ENCODE measurements around the gene ARHGAP26.
"Not testable (repeated sequence)": the region's sequence is repeated elsewhere in the genome, so short reads cannot be mapped to it uniquely, and the experiment has no call there.

Gene ARHGAP26

GRCh38 chr5:142962174-142962533, 192.0 kb downstream of the ARHGAP26 start:
- DNase-seq (ENCODE audit: low spot score) = no peak

DNA sequence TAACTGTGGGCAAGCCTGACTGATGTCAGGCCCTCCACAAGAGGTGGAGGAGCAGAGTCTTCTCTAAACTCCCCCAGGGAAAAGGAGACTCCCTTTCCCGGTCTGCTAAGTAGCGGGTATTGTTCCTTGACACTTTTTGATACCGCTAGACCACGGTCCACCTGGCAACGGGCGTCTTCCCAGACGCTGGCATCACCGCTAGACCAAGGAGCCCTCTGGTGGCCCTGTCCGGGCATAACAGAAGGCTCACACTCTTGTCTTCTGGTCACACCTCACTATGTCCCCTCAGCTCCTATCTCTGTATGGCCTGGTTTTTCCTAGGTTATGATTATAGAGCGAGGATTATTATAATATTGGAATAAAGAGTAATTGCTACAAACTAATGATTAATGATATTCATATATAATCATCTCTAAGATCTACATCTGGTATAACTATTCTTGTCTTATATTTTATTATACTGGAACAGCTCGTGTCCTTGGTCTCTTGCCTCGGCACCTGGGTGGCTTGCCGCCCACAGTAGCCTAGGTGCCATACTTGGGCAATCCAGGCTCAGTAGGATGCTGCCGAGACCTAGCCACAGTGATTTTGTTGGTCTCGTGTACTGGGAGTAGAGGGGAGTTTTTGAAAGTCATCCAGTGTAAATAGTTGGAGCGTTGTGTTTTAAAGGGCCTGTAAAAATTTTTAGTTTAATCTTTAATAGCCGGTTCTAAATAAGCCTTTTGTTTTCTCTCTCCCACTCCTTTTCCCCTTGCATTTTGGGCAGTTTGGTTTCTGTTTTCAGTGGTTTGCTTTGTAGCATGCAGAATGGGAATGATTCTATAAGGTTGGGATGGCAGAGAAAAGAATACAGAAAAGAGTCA, 195.3 kb downstream of the ARHGAP26 start:
- not testable (repeated sequence) for DNase-seq (ENCODE audit: low spot score)

DNA sequence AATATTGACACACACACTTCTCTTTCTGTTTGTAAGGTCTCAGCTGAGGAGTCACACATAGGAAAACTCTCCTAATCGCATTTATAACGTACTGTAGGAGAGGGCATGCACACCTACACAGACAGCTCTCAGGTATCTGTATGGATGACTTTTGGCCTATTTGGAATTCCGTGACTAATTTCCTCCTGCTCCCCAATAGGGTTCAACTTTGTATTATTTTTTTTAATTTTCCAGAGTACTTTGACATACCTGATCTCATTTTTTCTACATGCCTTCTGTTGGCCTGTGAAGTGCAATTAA, 195.9 kb downstream of the ARHGAP26 start:
- DNase-seq (ENCODE audit: low spot score) = no peak

- peak; percentile 67 for DNase-seq (ENCODE audit: low spot score)
Measured at GRCh38 chr5:142969186-142969585, 199.0 kb downstream of the ARHGAP26 start.

DNA sequence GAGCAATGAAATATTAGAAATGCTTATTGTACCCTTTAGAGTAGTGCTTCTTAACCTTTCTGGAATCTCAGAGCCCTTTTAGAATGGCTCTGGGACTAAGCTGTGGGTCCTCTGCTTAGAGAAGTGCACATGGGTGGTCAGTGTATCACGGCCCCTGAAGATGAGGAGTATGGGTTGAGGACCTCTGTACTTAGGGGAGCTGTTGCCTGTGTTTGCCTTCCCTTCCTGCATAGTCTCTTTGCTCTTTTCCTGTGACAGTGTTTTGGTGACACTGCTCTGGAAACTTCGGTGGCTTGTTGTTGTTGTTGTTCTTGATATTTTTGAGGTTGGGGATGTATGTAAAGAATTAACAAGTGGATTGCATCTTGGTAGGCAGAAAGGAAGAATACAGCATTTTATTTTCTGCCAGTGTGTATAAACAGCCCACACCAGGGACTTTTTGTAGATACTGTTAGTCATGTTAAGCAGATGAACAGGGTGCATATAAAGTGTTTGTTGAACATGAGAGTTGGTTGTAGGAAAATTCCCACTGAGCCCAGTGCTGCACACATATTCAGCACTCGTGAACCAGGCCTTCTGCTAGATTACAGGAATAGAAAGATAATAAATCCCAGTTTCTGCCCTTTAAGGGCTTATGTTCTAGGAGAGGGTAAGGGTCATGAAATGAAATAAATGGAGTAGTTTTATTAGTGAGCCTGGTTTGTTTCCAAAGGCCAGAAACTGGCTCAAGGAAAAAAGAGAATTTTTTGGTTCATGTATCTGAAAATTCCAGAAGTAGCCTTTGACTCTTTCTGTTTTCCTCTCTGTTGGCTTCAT, 199.7 kb downstream of the ARHGAP26 start:
- DNase-seq (ENCODE audit: low spot score) = no peak

DNA sequence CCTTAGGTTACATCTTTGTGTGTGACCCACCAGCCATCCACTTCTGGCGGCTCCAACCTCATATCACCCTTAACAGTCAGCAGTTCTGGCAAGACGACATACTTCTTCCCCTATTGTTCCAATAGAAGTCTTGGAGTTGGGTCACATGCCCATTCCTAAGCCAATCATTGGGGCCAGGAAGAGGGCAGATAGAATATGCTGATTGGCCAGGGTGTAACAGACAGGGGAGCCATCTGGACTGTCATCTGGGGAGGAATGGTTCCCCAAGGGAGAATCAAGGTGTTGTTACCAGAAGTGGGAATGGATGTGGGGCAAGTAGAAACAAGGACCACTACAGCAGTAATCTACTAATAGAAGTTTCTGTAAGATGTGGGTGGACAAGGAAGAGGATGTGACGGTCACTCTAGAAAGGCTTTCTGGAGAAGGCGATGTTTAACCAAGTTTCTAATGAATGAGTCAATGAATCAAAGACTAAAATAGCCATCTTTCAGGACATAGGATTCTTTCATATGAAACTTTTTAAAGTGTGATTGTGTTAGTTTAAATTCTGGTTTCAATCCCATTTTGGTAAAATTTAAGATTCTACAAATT, 200.4 kb downstream of the ARHGAP26 start:
- no peak for DNase-seq (ENCODE audit: low spot score)

DNA sequence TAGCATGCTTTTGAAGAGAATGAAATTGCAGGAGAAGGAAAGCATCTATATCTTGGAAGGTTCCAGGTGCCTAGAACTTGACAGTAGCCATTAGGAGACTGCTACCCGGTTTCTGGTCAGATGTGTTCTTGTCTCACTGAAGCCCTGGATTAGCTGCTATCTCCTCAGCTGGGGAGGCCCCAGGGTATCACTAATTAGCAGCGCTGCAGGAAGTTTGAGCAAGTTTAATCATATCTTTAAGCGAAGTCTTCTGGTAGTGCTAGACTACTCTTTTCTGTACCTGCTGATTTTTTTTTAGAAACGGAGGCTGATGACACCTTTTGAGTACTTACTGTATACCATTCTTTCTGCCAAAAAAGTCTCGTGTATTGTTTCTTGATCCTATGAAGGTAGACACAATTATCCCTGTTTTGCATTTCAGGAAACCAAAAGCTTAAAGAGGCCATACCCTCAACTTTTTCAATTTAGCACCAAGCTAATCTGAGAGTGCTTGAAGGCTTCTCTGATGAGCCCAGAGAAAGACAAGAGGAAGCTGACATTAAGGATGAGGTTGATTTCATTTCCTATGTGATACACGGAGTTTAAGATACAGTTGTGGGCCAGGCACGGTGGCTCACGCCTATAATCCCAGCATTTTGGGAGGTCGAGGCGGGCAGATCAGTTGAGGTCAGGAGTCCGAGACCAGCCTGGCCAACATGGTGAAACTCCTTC, 201.3 kb downstream of the ARHGAP26 start:
- DNase-seq (ENCODE audit: low spot score) = no peak

DNA sequence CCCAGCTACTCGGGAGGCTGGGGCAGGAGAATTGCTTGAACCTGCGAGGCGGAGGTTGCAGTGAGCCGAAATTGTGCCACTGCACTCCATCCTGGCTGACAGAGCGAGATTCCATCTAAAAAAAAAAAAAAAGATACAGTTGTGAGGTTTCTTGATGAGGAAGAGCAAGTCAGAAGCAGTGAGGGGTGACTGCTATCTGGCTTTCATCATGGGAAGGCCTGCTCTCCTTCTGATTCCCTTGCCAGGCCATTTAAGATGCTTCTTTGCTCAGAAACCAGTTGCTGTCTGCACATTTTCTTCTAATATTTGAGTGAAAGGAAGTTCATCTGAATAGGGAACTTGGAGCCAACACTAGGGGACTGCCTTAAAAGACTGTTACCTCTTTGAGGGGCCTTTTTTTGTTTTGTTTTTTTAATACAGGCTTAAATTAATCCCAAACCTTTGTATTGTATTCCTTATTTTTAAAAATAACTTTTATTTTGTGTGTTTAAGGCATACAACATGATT, 201.9 kb downstream of the ARHGAP26 start:
- DNase-seq (ENCODE audit: low spot score) = no peak

- DNase-seq (ENCODE audit: low spot score) = no peak
Measured at GRCh38 chr5:142973932-142974331, 203.8 kb downstream of the ARHGAP26 start.

DNA sequence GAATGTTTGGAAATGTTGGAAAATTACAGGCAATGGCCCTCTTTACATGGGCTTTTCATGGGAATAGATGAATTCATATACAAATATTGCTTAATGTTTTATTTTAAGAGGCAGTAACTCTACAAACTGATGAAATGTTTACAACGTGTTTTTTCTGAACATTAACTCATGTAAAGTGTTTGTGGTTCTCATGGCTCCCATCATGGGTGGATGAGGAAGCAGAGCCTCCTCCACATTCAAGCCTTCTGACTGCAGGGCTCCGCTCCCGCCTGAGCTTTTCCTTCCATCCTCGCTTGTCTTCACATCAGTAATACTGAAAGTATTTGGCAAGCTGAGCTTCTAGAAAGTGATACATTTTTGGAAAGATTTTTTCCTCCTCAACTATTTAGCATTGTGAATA, 204.2 kb downstream of the ARHGAP26 start:
- no peak for DNase-seq (ENCODE audit: low spot score)

DNA sequence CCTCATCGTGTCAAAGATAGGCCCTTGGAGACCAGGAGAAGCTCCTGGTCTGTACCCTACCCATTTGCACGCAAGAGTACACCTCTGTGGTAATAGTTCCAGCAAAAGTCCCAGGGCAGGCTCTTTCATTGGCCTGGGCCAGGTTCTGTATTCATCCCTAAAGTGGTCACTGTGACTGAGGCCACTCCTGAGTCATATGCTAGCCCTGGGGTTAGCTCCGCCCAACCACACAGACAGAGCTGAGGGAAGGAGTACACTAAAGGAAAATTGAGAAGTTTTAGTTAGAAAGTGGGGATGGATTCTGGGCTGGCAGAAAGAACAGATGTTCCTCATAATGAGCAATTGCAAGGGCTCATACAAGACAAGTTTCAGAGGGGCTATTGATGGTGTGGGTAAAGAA, 206.7 kb downstream of the ARHGAP26 start:
- no peak for DNase-seq (ENCODE audit: low spot score)

DNA sequence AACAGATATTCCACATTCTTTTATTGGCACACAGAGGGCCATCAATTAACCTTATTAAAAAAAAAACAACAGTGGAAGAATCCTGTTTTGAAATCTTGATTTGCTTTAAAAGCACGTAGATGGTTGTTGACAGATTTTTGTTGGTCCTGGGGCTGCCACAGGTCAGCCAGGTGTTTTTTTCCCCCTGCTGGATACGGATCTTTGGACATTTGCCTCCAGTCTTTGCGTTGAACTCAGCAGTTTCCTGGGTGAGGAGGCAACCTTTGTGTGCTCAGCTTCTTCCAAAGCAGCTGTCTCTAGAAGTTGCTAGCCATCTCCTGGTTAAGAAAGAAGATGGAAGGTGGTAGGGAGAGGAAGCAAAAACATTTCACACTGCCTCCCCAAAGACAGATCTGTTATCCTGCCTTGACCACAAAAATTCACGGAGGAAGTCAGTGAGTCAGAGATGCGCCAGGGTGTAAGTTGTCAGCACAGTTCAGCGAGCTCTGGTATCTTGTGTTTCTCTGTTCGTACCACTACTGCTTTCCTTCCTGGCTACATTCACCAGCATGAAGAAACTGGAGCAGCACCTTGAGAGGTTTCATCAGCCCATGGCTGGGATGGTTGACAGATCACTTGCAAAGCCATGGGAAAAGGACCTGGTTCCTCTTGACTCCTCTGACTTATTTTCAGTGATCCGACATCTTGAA, 207.3 kb downstream of the ARHGAP26 start:
- no peak for DNase-seq (ENCODE audit: low spot score)

DNA sequence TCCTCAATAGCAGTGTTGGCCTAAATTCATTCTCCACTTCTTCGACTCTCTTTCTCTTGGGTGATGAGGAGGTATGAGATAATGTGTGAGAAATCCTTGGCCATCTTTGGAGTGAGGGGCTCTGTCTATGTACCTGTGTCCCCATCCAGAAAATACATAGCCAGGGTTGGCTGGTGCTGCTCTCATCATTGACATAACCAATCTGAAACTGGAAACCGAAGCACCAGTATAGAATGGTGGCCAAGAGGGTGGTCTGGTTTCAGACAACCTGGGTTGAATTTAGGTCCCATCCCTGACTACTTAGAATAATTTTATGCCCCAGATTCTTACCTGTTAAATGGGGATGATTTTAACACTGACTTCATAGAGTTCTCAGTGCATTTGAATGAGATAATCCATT, 208.1 kb downstream of the ARHGAP26 start:
- no peak for DNase-seq (ENCODE audit: low spot score)

DNA sequence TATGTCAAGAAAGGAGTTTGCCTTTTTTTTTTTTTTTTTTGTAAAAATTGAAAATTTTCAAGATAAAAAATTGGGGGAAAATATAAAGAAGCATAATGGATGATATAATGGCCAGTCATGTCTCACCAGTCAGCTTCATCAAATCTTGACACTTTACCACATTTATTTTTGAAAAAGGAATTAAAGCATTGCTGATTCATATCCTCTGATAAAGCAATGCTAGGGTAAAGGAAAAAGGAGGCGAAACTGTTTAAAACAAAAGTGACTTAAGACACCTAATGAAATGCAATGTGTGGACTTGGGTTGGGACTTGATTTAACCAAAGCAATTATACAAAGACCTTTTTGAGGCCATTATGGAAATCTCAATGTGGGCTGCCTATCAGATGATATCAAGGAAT, 208.5 kb downstream of the ARHGAP26 start:
- DNase-seq (ENCODE audit: low spot score) = no peak

DNA sequence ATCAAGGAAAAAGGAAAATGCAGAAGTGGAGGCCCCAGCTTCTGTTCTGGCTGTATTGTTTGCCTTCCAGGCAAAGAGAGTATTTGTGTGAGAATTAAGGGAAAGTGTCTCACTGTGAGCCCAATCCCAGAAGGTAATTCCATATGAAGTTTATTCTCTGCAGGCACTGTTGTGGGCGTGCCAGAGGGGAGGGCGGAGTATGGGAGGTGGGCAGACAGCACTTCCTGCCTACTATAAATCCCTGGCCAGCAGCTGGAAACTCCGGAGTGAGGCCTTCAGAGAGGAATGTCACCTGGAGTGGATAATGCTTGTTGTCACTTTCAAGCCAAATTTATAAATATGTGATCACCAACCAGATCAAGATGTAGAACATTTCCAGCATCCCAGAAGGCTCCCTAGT, 209.5 kb downstream of the ARHGAP26 start:
- no peak for DNase-seq (ENCODE audit: low spot score)

GRCh38 chr5:142981475-142981874, 211.3 kb downstream of the ARHGAP26 start:
- DNase-seq (ENCODE audit: low spot score) = no peak

DNA sequence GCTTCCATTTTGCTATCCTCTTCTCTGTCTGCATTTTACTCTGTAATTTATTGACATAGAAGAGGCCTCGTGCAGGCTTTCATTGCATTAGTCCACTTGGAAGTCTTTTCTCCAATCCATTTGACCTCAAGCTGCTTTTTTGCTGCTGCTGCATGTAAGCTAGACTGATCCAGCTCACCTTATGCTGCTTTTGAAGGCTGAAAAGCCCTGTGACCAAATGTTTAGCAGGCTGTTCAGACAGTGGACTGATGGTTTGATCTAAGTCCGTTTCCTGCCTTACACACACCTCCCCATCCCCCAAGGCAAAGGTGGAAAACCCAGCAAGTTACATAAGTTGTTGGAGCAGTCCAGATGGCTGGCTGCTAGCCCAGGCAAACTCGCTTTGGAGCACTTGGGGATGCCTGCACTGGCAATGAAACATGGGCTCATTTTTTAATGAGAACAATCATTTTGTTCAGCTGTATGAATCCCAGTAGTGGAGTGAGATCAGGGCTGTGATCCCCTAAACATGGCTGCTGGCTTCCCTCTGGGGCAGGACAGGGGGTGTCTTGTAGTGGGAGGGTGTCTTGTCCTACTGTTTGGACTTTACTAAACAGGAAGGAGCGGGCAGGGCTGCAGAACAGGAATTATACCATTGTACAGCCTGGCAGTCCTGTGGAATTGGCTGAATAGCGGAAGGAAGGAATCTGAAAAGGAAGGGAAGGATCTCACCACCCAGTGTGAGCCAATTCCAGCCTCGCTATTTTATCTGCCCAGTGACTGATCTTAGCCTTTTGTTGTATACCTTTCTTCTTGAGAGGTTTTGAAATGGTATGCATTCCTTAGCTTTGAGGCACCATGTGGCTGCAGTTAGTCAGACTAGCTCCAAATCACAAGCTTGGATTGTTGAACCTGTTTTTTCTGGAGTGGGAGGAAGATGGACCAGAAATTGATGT, 212.0 kb downstream of the ARHGAP26 start:
- peak; percentile 97 for DNase-seq (ENCODE audit: low spot score)

GRCh38 chr5:142982821-142983200, 212.6 kb downstream of the ARHGAP26 start:
- no peak for DNase-seq (ENCODE audit: low spot score)

DNA sequence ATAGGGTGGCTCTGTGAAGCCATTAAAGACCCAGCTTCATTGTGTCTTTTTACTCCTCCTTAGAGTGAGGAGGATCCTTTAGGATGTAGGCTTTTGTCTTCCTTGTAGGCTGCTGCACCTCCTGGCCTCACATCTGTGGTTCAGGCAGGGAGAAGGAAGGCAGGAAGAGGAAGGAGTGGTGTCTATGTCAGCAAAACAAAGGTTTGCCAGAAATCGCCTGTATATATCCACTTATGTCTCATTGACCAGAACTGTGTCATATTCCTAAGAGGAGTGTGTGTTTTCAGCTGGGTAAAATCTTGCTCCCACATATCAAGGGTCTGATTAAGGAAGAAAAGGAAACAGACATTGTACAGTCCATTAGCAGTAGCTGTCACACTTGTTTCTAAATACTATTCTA, 213.8 kb downstream of the ARHGAP26 start:
- DNase-seq (ENCODE audit: low spot score) = no peak

GRCh38 chr5:142984525-142984924, 214.3 kb downstream of the ARHGAP26 start:
- DNase-seq (ENCODE audit: low spot score) = no peak

- not testable (repeated sequence) for DNase-seq (ENCODE audit: low spot score)
Measured at GRCh38 chr5:142989270-142989669, 219.1 kb downstream of the ARHGAP26 start.
